Mesenchymal stem cell (in vitro differentiated cells and primary cell): Measurements from ENCODE around the gene SMIM35. TPM values are rescaled to one million over a fixed set of nuclear protein-coding genes. Genes with fewer than 3 reads are reported as not detected.

ENCODE experiments used
- DNase-seq: peaks from one replicate; pipeline ENCODE4 v3.0.0-alpha.2; 2013
- H2AFZ ChIP-seq: one replicate; pipeline ENCODE4 v1.6.1; 2013; ENCODE audit warnings: low read depth, mild to moderate bottlenecking, control low read depth, inconsistent platforms, low read length, moderate library complexity
- H2AK5ac ChIP-seq: 2 replicates; pipeline ENCODE4 v1.6.1; 2013; ENCODE audit warnings: low read length, moderate library complexity, mild to moderate bottlenecking, inconsistent platforms; ENCODE audit not compliant: severe bottlenecking
- H2BK120ac ChIP-seq: one replicate; pipeline ENCODE4 v1.6.1; 2013; ENCODE audit warnings: low read depth, mild to moderate bottlenecking, inconsistent platforms, low read length, moderate library complexity
- H2BK12ac ChIP-seq, 2 experiments: one replicate each; pipeline ENCODE4 v1.6.1; 2013; ENCODE audit warnings: inconsistent platforms in 2 of 2, low read length in 2 of 2, mild to moderate bottlenecking in 2 of 2, moderate library complexity in 2 of 2, control low read depth in 1 of 2
- H2BK15ac ChIP-seq: one replicate; pipeline ENCODE4 v1.6.1; 2013; ENCODE audit warnings: mild to moderate bottlenecking, low read depth, inconsistent platforms; ENCODE audit not compliant: poor library complexity, severe bottlenecking
- H2BK5ac ChIP-seq: 2 replicates; pipeline ENCODE4 v1.6.1; 2013; ENCODE audit warnings: low read depth, mild to moderate bottlenecking, low read length, control low read depth, inconsistent platforms; ENCODE audit not compliant: poor library complexity, severe bottlenecking
- H3K14ac ChIP-seq, 2 experiments: one replicate each; pipeline ENCODE4 v1.6.1; 2013; ENCODE audit warnings: inconsistent platforms in 2 of 2, low read length in 2 of 2, control low read depth in 1 of 2, mild to moderate bottlenecking in 1 of 2, moderate library complexity in 1 of 2
- H3K18ac ChIP-seq, 2 experiments: one replicate each; pipeline ENCODE4 v1.6.1; 2013; ENCODE audit warnings: inconsistent platforms in 2 of 2, low read length in 2 of 2, control low read depth in 1 of 2, low read depth in 1 of 2, mild to moderate bottlenecking in 1 of 2
- H3K23ac ChIP-seq, 2 experiments: one replicate each; pipeline ENCODE4 v1.6.1; 2013; ENCODE audit warnings: inconsistent platforms in 2 of 2, low read length in 2 of 2, mild to moderate bottlenecking in 2 of 2, moderate library complexity in 2 of 2, control low read depth in 1 of 2
- H3K27ac ChIP-seq: 2 replicates; pipeline ENCODE4 v1.5.1; 2013; ENCODE audit warnings: mild to moderate bottlenecking, moderate library complexity, low read length, control low read depth, inconsistent platforms; ENCODE audit not compliant: poor library complexity, severe bottlenecking
- H3K27me3 ChIP-seq, 2 experiments: 2 replicates each; pipeline versions ENCODE4 v1.6.1 to v1.7.0; 2013; ENCODE audit warnings: low read length in 2 of 2, mild to moderate bottlenecking in 2 of 2, moderate library complexity in 2 of 2, control low read depth in 1 of 2, inconsistent platforms in 1 of 2; ENCODE audit not compliant: control insufficient read depth in 1 of 2, insufficient read depth in 1 of 2
- H3K36me3 ChIP-seq, 2 experiments: 2 replicates each; pipeline versions ENCODE4 v1.6.1 to v1.7.0; 2013; ENCODE audit warnings: low read length in 2 of 2, control low read depth in 1 of 2, inconsistent platforms in 1 of 2, low read depth in 1 of 2, mild to moderate bottlenecking in 1 of 2; ENCODE audit not compliant: insufficient read depth in 2 of 2, control insufficient read depth in 1 of 2
- H3K4ac ChIP-seq, 2 experiments: one replicate each; pipeline ENCODE4 v1.6.1; 2013; ENCODE audit warnings: inconsistent platforms in 2 of 2, low read length in 2 of 2, mild to moderate bottlenecking in 2 of 2, moderate library complexity in 2 of 2, control low read depth in 1 of 2, low read depth in 1 of 2
- H3K4me1 ChIP-seq: 2 replicates; pipeline ENCODE4 v1.6.1; 2013; ENCODE audit warnings: low read depth, low read length, control low read depth; ENCODE audit not compliant: control insufficient read depth, insufficient read depth
- H3K4me2 ChIP-seq: 2 replicates; pipeline ENCODE4 v1.6.1; 2013; ENCODE audit warnings: low read length, mild to moderate bottlenecking, inconsistent platforms; ENCODE audit not compliant: poor library complexity, severe bottlenecking
- H3K4me3 ChIP-seq, 2 experiments: 2 replicates each; pipeline versions ENCODE4 v1.5.1 to v1.7.0; 2013; ENCODE audit warnings: low read length in 2 of 2, mild to moderate bottlenecking in 2 of 2, control low read depth in 1 of 2, low read depth in 1 of 2; ENCODE audit not compliant: insufficient read depth in 1 of 2
- H3K79me1 ChIP-seq: replicated peaks from 2 replicates; pipeline ENCODE4 v1.6.1; 2013; ENCODE audit warnings: mild to moderate bottlenecking, control low read depth, low read length, inconsistent platforms; ENCODE audit not compliant: poor library complexity, severe bottlenecking
- H3K9ac ChIP-seq: 2 replicates; pipeline ENCODE4 v1.7.0; 2013; ENCODE audit warnings: mild to moderate bottlenecking, low read length, moderate library complexity
- H3K9me3 ChIP-seq: 2 replicates; pipeline ENCODE4 v1.7.0; 2013; ENCODE audit warnings: mild to moderate bottlenecking, low read length; ENCODE audit not compliant: control insufficient read depth
- H4K8ac ChIP-seq: one replicate; pipeline ENCODE4 v1.6.1; 2013; ENCODE audit warnings: inconsistent platforms, mild to moderate bottlenecking, low read length, moderate library complexity
- H4K91ac ChIP-seq: one replicate; pipeline ENCODE4 v1.6.1; 2013; ENCODE audit warnings: mild to moderate bottlenecking, low read length, inconsistent platforms
- WGBS: methylation state at CpG from one replicate; pipeline ENCODE4 v1.1.7; 2013; ENCODE audit warnings: mixed read lengths; 5-methylcytosine and 5-hydroxymethylcytosine counted together
- polyA plus RNA-seq, 2 experiments: library from polyadenylated mRNA; stranded (reverse); fragments of 200-250 nt; gene quantifications; one replicate each; pipeline ENCODE4 v1.2.3, GENCODE V29; 2013

SMIM35 gene
- not detected for polyA plus RNA-seq (2013, experiment 1 of 2)
- polyA plus RNA-seq (2013, experiment 2 of 2): not detected

DNA sequence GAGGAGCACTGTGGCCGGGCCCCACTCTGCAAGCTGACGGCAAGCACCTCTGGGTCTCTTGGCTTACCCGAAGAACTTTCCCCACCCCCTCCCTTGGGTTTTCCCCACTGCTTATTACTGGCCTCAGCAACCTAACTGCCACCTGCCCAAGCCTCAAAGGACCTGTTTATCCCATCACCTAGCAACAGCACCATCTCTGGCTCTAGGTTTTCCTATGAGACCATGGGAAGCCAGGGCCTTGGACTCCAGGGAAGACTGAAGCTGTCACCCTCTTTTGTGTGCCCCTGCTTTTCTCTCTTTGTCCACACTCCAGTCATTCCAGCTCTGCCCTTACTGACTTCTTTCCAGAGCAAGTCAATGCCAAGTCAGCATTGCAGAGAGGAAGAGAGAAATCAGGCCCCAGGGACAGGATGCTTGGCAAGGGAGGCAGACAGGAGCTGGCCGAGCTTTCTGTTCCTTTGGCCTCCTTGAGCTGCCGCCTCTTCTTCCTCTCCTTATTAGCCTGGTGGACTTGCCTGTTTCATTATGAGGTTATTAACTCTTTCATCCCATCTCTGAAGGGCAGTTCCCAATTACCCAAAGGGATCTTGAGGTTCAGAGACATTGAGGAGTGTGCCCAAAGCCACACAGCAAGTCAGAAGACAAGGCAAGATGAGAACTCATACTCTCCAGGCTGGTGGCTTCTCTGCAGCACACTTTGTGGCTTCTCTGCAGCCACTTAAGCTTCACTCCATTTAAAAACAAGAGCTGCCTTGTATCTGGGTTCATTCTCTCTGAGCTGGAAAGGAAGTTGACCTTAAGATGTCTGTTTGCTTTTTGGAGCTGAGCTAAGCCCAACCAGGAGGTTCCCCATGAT lies at the start of gene SMIM35:
TSS of gene SMIM35 (minus strand) at position 51 of the 856 bp plus-strand sequence. CDS start 206 bp downstream, outside the sequence.
- no peak within 1 kb of the TSS for H4K8ac ChIP-seq
- no peak within 1 kb of the TSS for H2AK5ac ChIP-seq
- no peak within 1 kb of the TSS for H3K9ac ChIP-seq
- H3K27ac ChIP-seq: no peak within 1 kb of the TSS
- no peak within 1 kb of the TSS for H3K4ac ChIP-seq
- H2AFZ ChIP-seq: no peak within 1 kb of the TSS
- peaks cover 44% of the 10 kb centered on the region for H3K9me3 ChIP-seq
- no peaks in the 10 kb centered on the region for H3K79me1 ChIP-seq
- no peak within 1 kb of the TSS for H2BK12ac ChIP-seq
- H3K14ac ChIP-seq: no peak within 1 kb of the TSS
- H3K4me1 ChIP-seq: no peaks in the 10 kb centered on the region
- no peak within 1 kb of the TSS for H3K23ac ChIP-seq
- H2BK5ac ChIP-seq: no peak within 1 kb of the TSS
- H3K4me2 ChIP-seq: no peak within 1 kb of the TSS
- H2BK15ac ChIP-seq: no peak within 1 kb of the TSS
- H3K4me3 ChIP-seq: no peak within 1 kb of the TSS
- no peaks in the 10 kb centered on the region for H3K36me3 ChIP-seq
- H2BK120ac ChIP-seq: no peak within 1 kb of the TSS
- no peak within 1 kb of the TSS for H4K91ac ChIP-seq
- H3K18ac ChIP-seq: no peak within 1 kb of the TSS
- no peak for DNase-seq
- WGBS: 72% methylated on average over 5 of the region's 5 CpGs
- peaks cover 22 to 24% of the 10 kb centered on the region in 2 experiments for H3K27me3 ChIP-seq

DNA sequence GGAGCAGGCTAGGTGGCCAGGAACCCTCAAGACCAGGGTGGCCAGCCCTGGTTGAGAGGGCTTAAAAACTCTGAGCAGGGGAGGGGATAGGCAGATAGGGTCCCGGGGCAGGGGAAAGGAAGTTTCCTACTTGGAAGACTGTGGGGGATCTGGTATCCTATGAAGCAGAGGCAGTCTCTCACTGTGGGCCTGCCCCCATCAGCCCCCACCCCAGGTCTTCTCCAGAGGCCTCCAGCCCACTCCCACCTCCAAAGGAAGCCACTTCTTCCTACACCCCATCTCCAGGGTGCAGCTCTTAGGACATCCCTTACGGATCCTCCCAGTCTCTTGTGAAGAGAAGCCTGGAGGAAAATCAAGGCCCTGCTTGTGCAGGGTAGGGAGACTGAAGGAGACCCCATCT lies 49.6 kb upstream of the SMIM35 start:
- Histone ChIP-seq H3K79me1 (no peaks in the 10 kb centered on the region), H2BK5ac (no peak overlapping the region), H3K4me1 (no peaks in the 10 kb centered on the region)

DNA sequence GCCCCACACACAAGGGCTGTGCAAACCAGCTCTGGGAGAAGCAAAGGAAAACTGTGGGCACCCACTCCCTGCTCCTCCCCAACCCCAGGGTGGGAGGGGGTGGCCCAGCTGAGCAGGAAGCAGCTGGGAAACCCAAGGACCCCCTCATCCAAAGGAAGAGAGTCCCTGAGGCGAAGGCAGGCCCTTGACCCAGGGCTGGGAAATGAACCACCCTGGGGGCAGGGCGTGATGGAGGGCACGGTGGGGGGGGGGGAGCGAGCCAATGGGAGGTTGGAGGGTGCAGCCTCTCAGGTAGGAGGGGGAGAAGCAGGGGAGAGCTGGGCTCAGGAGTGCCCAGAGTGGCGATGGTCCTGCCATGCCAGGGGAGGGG lies 49.0 kb upstream of the SMIM35 start:
- Histone ChIP-seq H2BK120ac (no peak overlapping the region), H3K36me3 (no peaks in the 10 kb centered on the region), H2AK5ac (no peak overlapping the region), H3K14ac (no peak overlapping the region), H3K4me3 (no peak overlapping the region), H2BK15ac (no peak overlapping the region), H4K91ac (no peak overlapping the region), H3K4me1 (no peaks in the 10 kb centered on the region), H3K9me3 (no peaks in the 10 kb centered on the region), H3K79me1 (no peaks in the 10 kb centered on the region), H3K4ac (no peak overlapping the region), H4K8ac (no peak overlapping the region), H3K27me3 (peaks cover 78 to 80% of the 10 kb centered on the region in 2 experiments), H2BK12ac (no peak overlapping the region), H2AFZ (no peak overlapping the region), H3K23ac (no peak overlapping the region), H3K27ac (no peak overlapping the region), H3K4me2 (no peak overlapping the region), H2BK5ac (no peak overlapping the region), H3K18ac (no peak overlapping the region), H3K9ac (no peak overlapping the region)
- DNase-seq: no peak
- WGBS: 77% methylated on average over 4 of the region's 5 CpGs

More for the DNA sequence above, 49.6 kb upstream of the SMIM35 start:
- DNase-seq: no peak
- Histone ChIP-seq H2AFZ (no peak overlapping the region), H3K14ac (no peak overlapping the region), H3K9ac (no peak overlapping the region), H3K9me3 (no peaks in the 10 kb centered on the region), H2BK120ac (no peak overlapping the region), H2AK5ac (no peak overlapping the region), H2BK15ac (no peak overlapping the region), H3K23ac (no peak overlapping the region), H3K4me2 (no peak overlapping the region), H3K36me3 (no peaks in the 10 kb centered on the region), H3K4me3 (no peak overlapping the region), H2BK12ac (no peak overlapping the region), H3K27me3 (peaks cover 78 to 85% of the 10 kb centered on the region in 2 experiments), H3K4ac (no peak overlapping the region), H3K18ac (no peak overlapping the region), H4K8ac (no peak overlapping the region), H3K27ac (no peak overlapping the region), H4K91ac (no peak overlapping the region)
- WGBS: 63% methylated on average over 1 of the region's 2 CpGs

DNA sequence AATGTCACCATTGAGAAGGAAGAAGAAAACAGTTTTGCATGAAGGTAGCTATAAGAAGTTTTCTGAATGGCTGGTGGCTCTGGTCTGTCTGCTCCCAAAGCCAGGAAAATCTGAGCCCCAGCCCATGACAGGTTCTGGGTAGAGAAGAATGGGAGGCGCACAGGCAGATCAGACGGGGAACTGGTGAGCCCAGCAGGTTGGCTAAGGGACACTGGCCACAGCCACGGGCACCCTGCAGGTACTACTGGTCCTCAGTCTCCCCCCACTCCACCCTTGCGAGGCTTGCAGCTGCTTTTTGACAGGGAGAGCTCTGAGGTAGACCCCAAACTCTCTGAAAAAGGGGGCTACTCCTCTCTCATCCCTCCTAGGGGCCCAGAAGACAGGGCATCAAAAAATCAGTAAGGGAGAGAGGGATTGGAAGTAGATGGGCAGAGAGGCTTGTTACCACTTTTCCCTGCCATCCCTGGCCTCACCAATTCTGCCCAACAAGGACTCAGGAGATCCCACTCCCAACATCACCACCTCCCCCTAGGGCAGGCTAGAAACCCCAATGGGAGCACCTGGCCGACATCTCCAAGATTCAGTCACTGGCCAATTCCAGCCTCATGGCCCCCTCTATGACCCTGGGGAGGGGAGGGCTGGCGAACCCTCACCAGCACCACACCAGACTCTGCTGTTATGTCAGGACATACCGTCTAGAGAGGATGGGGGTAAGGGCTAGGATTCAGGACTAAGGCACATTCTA lies 48.5 kb upstream of the SMIM35 start:
- Histone ChIP-seq H2AFZ (no peak overlapping the region), H3K27ac (no peak overlapping the region), H4K8ac (no peak overlapping the region), H3K4me3 (no peak overlapping the region), H2BK15ac (no peak overlapping the region), H2BK5ac (no peak overlapping the region), H2BK12ac (no peak overlapping the region), H3K9ac (no peak overlapping the region), H3K4ac (no peak overlapping the region), H3K36me3 (no peaks in the 10 kb centered on the region), H2AK5ac (no peak overlapping the region), H3K14ac (no peak overlapping the region), H2BK120ac (no peak overlapping the region), H3K79me1 (no peaks in the 10 kb centered on the region), H3K27me3 (peaks cover 74 to 76% of the 10 kb centered on the region in 2 experiments), H3K9me3 (no peaks in the 10 kb centered on the region), H3K4me1 (no peaks in the 10 kb centered on the region), H3K23ac (no peak overlapping the region), H3K4me2 (no peak overlapping the region), H4K91ac (no peak overlapping the region), H3K18ac (no peak overlapping the region)
- WGBS: 87% methylated on average over 3 of the region's 7 CpGs
- no peak for DNase-seq
